NOMO-1 (cell line): ENCODE results near the gene YOD1.

Experiments used
- DNase-seq, 2 experiments: peaks; one replicate each; lab custom pipeline; 2025; ENCODE audit not compliant: unreplicated experiment in 2 of 2; lab: John Stamatoyannopoulos, UW

Gene YOD1

DNA sequence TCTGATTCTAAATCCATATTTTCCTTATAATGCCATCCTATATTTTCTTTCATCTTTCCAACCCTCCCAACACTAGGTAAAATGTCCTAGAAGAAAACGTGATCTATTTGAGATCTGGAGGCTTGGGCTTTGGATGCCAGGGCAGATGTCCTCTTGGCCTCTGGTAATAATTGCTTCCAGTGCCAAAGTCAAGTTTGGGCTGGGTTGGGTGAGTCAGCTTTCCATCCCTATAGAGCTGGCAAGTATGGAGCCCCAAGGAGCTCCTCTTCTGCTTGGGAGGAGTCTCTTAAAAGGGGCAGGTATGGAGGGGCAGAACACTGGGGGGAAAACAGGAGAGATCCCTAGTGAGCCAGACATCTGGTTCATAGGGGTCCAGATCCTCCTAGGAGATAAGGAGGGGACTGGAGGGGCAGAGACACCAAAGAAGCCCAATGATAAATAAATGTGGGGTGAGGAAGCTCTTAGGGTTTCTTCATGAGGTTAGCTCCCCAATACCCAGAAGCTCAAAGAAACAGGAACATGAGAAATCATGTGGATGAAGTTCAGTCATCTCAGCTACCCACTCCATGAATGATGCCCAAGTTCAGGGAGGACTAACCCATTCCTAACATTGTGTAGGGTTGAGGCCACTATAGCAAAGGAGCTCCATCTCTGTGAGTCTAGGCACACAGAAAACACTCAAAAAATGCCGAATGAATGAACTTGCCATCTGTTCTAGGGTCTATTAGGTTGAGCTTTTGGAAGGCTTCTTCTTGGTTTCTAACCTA lies 21.9 kb downstream of the YOD1 start:
- no peak for DNase-seq

DNA sequence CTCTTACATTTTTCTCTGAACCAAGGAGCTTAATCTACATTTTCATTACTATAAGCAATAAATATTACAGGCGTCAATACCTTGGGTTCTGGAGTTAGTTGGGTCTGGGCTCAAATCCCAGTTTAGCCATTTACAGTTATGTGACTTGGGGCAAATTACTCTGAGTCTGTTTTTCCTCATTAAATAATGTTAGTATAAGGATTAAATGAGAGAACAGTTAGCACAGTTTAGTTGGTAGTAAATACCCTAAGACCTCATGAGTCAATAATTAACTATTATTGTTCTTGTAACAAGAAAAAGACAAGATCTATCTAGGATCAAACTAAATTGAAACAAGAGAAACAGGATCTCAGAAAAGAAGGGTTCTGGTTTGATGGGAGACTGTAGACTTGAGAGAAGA lies 23.1 kb downstream of the YOD1 start:
- no peak for DNase-seq

DNA sequence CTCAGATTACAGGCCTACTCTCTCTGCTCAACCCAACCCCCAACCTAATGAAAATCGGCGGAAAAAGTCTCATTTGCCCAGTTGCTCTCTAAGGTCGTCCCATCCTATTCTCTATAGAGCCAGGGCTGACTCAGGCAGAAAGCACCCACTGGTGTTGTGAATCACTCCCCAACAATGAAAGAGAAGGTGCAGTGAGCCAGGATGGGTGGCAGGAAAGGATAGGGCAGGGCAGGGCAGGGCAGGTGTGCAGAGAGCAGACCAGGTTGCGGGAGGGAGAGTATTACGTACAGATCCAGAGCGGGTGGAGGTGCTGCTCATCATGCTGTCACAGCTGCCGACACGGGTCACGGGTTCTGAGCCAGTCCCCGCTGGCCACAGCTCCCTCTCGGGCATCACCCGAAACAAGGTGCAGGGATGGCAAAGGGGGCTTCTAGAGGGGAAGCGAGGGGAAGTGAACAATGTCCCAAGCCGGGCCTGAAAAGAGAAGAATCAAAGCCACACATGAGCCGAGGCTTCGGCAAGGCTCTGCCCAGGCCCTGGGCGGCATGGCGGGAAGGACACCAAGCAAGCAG lies 23.7 kb downstream of the YOD1 start:
- DNase-seq = no peak

DNA sequence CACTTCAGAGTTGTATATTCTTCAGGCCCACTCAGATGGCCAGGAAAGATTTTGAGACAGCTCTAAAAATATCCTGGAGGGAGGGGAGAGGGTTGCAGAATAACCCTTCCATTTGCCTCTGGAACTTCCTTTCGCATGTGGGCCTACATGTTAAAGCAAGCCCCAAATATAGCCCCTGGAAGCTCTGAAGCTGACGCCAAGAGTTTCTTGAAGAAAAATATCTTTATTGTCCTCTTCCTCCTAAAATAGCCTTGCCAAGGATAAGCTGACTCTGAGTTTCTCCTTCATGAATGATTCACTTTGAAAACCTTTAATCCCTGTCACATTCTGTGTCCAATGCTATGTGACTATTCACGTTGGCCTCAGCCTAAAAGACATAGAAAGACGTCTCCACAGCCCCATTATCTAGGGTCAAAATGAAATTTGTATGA lies 24.9 kb downstream of the YOD1 start:
- no peak for DNase-seq

DNA sequence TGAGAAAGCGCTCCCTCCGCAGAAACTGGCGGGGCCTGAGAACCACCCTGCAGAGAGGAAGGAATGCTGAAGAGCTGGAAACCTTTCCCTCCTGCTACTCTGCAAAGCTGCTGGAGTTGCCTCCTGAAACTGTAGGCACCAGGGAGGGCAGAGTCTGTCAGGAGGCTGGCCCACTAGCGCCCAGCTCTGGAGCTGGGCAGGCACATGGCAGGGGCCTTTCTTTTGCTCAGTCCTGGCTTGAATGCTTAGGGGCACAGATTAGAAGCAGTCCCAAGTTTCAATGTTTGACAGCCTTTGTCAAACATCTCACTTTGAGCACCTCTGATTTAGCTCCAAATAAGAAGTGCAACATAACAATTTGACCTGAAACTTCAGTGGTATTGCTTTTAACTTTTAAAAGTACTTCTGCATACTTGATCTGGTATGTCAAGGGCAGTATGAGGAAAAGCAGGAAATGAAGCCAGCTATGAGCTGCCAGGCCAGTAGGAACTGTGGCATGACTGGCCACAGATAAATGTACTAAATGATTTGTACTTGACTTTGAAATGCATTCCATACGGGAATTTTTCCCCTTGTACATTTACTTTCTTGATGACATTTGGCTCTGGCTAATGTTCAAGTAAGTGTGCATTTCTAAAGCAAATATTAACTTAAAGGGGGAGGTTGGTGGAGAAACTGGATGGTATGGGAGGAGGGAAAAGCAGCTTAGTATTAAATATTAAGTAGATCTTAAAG lies 25.7 kb downstream of the YOD1 start:
- DNase-seq = no peak

DNA sequence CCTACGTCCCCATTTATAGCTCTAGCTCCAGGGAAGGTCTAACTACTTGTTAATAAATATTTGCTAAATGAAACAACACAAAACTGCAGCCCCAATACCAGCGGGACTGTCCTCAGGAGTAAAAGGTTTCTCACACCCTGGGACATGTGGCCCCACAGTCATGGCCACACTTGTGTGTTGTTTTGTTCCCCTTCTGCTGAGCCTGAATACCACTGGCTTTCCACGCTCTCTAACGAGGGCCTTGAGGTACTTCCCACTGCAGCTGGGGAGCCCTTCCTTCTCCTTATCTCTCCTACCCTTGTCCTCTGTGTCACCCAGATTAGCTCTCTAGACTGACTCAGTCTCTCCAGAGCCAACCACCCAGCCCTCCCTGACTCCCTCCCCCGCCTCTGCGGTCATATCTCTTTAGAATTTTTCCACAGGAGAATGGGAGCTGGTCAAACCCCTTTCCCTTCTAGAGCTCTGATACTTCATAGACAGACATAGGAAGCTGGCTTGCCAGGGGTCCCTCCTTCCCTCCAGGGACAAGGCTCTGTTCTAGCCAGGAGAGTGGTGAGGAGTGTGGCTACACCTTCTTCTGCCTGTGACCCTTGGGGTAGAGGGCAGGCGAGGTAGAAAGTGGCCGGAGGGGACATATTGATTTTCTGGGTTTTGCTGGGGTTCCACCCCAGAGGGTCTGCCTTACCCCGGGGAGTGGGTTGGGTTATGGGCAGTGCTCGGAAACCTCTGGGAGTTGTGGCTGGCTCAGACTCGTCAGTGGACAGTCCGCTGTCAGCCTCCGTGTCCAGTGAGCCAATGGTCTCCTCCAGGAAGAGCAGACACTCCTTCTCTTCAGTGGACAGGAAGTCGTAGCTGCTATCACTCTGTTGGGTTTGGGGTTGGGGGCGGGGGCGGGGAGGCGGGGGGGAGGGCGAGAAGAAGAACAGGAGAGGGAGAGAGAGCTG lies 26.5 kb downstream of the YOD1 start:
- DNase-seq = no peak

DNA sequence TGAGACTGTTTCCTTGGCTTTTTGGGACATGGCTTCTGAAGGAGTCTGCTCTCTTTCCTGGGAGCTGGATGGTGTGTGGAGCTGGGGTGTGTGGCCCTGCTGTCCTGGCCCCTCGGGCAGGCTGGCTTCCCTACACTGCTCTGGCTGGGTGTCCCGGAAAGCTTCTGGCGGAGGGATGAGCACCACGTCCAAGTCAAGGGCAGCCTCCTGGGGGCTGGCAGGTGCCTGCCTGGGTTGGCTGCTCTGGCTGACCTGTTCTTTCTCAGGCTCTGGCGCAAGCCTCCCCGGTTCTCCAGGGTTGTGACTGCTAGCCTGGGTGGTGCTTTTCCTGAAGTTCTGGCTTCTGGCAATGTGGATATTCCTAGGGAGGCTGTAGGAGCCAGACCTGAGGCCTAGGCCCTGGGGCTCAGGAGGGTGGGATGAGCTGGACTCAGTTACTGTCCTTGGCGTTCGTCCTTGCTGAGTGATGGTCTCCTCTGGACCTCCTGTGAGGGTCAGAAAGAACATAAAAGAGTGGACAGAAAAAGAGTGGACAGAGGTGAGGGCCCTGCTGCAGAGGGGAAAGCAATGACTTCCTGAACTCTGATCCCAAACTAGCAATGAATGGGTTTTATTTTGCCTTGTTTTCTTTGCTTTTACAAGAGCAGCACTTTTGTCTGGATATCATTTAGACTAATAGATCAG lies 27.9 kb downstream of the YOD1 start:
- no peak for DNase-seq

DNA sequence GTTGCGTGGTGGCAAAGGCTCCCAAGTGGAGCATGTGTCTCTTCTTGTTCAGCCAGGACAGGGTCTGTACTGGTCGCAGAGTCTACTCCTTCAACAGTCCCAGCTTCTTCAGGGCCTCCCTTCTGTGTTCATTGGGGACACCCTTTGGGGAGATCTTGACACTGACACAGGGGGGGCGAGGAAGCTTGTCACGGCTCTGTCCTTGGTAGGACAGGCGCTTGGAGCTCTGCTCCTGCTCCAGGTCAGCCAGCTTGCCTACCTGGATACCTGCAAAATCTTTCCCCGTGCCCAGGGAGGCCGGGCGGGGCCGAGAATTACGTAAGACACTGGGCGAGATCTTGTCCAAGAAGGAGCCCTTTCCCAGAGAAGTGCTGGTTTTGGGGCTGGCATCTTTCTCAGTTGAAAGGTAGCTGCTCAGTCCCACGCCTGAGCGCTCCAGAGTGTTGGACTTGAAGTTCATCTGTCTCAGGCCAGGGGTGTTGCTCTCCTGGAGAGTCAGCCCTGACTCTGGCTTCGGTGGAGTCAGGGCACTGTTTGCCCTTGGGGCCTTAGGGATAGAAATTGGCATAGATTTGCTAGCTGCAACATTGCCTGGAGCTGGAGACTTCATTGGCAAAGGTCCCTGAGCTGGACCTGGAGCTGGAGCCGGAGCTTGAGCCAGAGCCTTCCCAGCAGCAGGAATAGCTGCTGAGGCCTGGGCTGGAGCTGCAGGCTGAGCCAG lies 29.0 kb downstream of the YOD1 start:
- DNase-seq = no peak

DNA sequence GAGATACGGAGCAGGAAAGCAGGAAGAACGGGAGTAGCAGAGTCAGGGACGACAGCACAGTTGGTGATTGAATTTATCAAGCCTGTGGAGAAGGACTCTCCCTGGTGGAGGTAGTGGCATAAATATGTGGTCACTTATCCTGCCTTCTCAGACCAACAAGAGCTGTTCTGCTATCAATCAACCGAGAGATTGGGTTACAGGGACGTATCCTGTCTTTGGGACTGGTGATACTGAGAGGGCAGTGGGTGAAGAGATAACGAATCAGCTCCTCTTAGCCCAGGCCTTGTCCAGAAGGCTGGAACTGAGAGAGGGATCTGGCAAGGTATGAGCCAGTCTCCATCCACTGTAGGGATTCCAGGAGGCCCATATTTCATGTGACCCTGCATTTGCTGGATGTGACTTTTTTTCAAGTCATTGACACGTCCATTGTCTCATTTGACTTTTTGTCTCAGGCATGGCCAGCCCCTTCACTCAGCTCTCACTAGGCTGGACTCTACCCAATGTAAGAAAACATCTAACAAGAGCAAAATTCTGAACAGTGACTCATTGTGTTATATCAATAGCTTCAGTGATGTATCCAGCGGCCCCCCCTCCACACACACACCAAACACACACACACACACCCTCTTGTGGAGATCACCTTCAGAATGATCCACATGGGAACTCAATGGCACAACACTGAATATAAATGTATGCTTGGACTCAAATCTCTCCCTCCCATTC lies 29.7 kb downstream of the YOD1 start:
- no peak for DNase-seq

DNA sequence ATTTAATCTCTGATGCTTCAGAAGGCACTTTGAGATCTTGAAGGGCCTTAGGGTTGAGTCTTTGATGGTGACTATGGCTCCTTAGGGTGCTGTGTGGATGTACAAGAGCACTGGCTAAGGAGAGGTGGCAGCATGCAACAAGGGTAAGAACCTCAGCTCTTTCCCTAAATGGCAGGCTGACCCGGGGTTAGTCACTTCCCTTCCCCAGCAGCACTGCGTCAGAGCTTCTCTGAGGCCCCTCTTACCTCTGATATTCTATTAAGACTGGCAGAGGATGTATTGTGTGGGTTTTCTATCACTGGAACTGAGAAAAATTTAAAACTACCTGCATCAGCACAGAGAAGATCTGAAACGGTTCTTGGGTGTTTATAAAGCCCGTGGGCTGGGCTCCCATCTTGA lies 30.3 kb downstream of the YOD1 start:
- peak in 1 of 2 experiments; percentile 11 for DNase-seq

DNA sequence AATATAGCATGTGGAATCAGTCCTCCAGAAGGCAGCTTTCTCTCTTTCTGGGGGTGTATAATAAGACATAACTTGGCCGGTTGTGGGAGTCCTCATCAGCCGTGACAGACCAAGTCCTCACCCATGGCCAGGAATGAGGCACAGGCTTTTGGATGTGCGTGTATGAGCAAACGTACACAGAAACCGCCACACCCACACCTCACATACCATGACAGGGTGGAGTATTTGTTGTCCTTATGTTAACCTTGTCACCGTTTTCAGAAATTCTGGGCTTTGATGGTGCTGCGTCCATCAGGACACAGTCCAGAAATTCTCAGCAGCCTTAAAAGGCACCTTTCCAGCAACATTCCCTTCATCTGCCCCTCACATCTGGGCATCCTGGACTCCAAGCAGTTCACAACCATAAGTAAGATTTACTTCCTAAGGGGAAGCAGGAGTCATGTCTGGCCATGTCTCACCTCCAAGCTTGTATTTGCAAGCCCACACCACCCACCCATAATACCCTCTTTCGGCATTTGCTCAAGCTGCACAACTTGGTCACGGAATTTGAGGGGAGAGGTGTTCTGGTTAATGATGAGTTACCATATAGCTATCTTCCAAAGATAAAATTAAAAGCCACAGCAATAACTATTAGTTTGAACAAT lies 30.8 kb downstream of the YOD1 start:
- DNase-seq = no peak

DNA sequence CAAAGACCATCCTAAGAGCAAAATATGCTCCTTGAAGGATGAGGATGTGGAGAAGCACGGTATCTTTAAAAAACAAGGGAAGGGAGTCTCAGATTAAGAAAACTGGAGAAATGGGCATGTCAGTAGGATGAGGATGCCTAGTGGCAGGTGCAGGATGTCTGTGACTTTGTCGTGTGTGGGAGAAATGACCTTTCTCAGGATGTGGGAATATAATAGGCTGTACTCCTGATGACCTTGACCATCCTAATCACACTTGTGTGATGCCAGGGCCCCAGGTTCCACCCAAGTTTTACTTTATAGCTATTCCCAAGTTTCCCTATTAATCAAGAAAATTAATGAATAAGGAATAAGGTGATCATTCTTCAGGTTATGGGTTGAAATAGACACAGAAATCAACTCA lies 31.3 kb downstream of the YOD1 start:
- no peak for DNase-seq

DNA sequence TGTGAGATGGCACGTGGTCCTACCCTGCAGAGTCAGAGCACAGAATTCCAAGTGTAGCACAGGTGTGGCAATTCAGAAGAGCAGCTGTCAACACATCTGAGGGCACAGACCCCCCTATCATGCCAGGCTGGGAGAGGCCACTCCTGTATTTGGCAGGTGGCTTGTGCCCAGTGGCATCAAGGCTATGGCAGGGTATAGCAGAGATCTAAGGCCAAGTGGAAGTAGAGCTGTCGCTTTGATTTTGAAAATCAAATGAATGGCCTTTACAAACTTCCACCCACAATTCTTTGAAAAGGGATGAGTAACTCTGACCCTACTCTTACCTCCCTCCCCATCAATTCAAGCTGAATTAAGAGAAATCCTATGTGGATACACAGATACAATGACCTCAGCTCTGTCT lies 31.8 kb downstream of the YOD1 start:
- no peak for DNase-seq

DNA sequence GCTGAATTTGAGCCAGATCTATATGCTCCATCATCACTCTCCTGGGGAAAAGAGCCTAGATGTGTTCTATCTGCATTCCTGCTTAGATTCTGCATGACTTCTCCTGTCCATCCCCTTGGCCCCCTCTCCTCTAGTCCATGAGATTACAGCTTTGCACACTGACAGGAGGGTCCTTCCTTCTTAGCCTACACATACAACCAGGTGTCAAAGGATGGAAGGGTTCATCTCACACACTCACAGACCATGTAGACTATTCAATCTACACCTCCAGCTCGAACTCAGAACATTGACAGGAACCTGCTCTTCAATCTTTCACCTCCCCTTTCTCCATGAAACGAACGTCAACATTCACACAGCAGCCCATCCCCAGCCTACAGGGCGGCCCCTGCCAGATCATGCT lies 32.3 kb downstream of the YOD1 start:
- DNase-seq = no peak

DNA sequence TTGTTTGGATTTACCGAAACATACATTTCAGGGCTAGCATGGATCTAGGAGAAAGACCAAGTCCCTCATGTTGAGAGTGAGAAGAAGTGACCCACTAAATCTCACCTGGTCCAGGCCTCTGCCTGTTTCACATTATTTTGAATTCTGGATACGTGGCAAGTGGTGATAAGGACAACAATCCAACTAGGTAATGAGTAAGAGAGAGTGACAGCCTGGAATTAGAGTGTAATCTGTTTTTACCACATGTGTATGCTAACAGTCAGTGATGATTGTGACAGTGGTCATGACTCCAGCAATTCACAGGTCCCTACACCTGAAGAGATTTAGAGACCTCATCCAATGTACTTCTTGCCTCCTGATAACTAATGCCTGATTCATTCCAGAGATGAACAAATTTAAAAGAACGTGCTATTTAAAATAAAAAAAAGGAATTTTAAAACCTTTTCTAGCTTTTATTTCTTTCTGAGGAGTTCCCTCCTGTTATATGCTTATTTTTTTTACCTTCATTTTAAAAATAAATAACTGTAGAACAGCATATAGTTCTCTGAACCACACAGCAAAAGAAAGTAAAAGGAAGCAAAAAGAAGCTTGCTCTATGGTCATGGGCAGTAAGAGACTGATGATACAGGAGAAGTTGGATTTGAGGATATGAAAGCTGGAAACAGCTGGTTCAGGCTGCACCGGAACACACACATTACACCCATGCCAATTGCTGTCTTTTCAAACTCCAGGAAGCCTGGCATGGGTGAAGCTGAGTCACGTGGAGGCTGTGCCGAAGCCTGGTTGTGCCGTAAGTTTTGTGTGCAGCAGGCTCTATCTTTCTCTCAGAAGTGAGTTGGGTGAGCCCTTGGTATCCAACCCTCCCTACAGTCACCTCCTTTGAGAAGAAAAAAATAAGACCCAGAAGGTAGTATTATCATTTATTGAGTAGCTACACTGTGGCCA lies 33.1 kb downstream of the YOD1 start:
- DNase-seq = peak; percentile 30 to 60

DNA sequence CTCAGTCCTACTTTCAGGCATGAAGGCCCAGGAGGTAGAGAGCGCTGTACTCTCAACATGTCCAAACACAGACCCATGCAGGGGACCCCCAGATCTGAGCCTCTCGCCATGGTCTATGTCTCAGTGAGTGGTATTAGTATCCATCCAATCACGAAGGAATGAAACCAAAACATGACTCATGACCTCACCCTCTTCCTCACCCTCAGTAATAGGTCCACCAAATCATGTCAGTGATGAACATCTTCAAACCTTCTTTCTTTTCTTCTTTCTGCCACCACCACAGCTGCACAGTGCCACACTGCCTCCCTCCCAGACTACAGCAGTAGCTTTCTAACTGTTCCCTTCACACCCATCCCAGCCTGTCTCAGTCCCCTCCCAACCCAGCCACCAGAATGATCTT lies 35.2 kb downstream of the YOD1 start:
- DNase-seq = no peak

DNA sequence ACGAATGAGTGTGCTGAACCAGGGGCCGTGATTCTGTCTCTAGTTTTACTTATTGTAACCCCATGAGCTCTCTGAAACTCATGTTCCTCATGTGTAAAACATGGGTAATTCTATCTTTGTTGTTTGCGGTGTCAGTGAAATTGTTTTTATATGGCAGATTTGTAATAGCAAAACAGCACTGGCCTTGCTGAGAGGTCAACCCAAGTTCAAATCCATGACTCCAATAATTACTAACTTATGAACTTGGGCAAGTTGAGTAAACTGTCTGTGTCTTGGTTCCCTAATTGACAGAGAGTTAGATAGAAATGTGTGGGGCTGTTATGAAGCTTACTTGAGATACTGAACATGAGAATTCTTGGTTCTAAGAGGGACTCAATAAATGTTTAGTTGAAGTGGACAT lies 36.3 kb downstream of the YOD1 start:
- DNase-seq = no peak
